Trophoblast cell (in vitro differentiated cells and primary cell): ENCODE data around the gene ARSI.

Source experiments
- DNase-seq, 2 donors: peaks; one replicate each; pipeline ENCODE4 v3.0.0-alpha.2; 2016
- H2AFZ ChIP-seq: 2 replicates; pipeline ENCODE4 v1.6.1; 2013; ENCODE audit warnings: low read length, moderate library complexity, mild to moderate bottlenecking; ENCODE audit not compliant: insufficient read depth, poor library complexity
- H2AK5ac ChIP-seq: 2 replicates; pipeline ENCODE4 v1.6.1; 2013; ENCODE audit warnings: mild to moderate bottlenecking, low read length
- H2BK120ac ChIP-seq: 2 replicates; pipeline ENCODE4 v1.6.1; 2013; ENCODE audit warnings: low read length, mild to moderate bottlenecking, moderate library complexity; ENCODE audit not compliant: insufficient read depth, poor library complexity
- H2BK12ac ChIP-seq: 2 replicates; pipeline ENCODE4 v1.6.1; 2013; ENCODE audit warnings: mild to moderate bottlenecking, low read length, moderate library complexity
- H2BK5ac ChIP-seq: 2 replicates; pipeline ENCODE4 v1.6.1; 2013; ENCODE audit warnings: low read length, low read depth, moderate library complexity, mild to moderate bottlenecking; ENCODE audit not compliant: poor library complexity
- H3K14ac ChIP-seq: 2 replicates; pipeline ENCODE4 v1.6.1; 2013; ENCODE audit warnings: mild to moderate bottlenecking, low read length
- H3K18ac ChIP-seq: 2 replicates; pipeline ENCODE4 v1.6.1; 2013; ENCODE audit warnings: mild to moderate bottlenecking, low read length
- H3K23ac ChIP-seq: 2 replicates; pipeline ENCODE4 v1.6.1; 2013; ENCODE audit warnings: low read length
- H3K27ac ChIP-seq: 2 replicates; pipeline ENCODE4 v1.5.1; 2013; ENCODE audit warnings: low read depth, mild to moderate bottlenecking, inconsistent platforms, low read length, moderate library complexity
- H3K27me3 ChIP-seq: 2 replicates; pipeline ENCODE4 v1.6.1; 2013; ENCODE audit warnings: inconsistent platforms, mild to moderate bottlenecking, low read length, moderate library complexity; ENCODE audit not compliant: insufficient read depth
- H3K36me3 ChIP-seq, 2 experiments: 1 replicate in 1 of 2; 2 replicates in 1 of 2; pipeline ENCODE4 v1.6.1; 2013; ENCODE audit warnings: low read length in 2 of 2, mild to moderate bottlenecking in 2 of 2, moderate library complexity in 1 of 2; ENCODE audit not compliant: insufficient read depth in 2 of 2, control insufficient read depth in 1 of 2
- H3K4ac ChIP-seq: 2 replicates; pipeline ENCODE4 v1.6.1; 2013; ENCODE audit warnings: low read depth, mild to moderate bottlenecking, low read length, moderate library complexity
- H3K4me1 ChIP-seq, 2 experiments: 1 replicate in 1 of 2; 2 replicates in 1 of 2; pipeline ENCODE4 v1.6.1; 2013; ENCODE audit warnings: low read length in 2 of 2, mild to moderate bottlenecking in 2 of 2, moderate library complexity in 1 of 2; ENCODE audit not compliant: insufficient read depth in 2 of 2, control insufficient read depth in 1 of 2
- H3K4me2 ChIP-seq: 2 replicates; pipeline ENCODE4 v1.6.1; 2013; ENCODE audit warnings: inconsistent platforms, mild to moderate bottlenecking, low read length, moderate library complexity
- H3K4me3 ChIP-seq: 2 replicates; pipeline ENCODE4 v1.5.1; 2013; ENCODE audit warnings: mild to moderate bottlenecking, low read depth, low read length, inconsistent platforms
- H3K79me1 ChIP-seq: one replicate; pipeline ENCODE4 v1.6.1; 2013; ENCODE audit warnings: low read length
- H3K79me2 ChIP-seq: 2 replicates; pipeline ENCODE4 v1.6.1; 2013; ENCODE audit warnings: low read length, mild to moderate bottlenecking; ENCODE audit not compliant: control insufficient read depth, insufficient read depth, poor library complexity
- H3K9ac ChIP-seq: 2 replicates; pipeline ENCODE4 v1.6.1; 2013; ENCODE audit warnings: mild to moderate bottlenecking, low read length
- H3K9me3 ChIP-seq: 2 replicates; pipeline ENCODE4 v1.6.1; 2013; ENCODE audit warnings: low read depth, mild to moderate bottlenecking, control low read depth, inconsistent platforms, low read length; ENCODE audit not compliant: insufficient read depth
- H4K12ac ChIP-seq: 2 replicates; pipeline ENCODE4 v1.6.1; 2013; ENCODE audit warnings: low read depth, mild to moderate bottlenecking, low read length, moderate library complexity
- H4K8ac ChIP-seq: 2 replicates; pipeline ENCODE4 v1.6.1; 2013; ENCODE audit warnings: low read depth, mild to moderate bottlenecking, low read length, moderate library complexity
- H4K91ac ChIP-seq: one replicate; pipeline ENCODE4 v1.6.1; 2013; ENCODE audit warnings: low read depth, mild to moderate bottlenecking, low read length, moderate library complexity
- WGBS: extraction: QIAGEN DNeasy Blood & Tissue Kit; methylation state at CpG from one replicate; pipeline ENCODE4 v1.1.7; 2013; ENCODE audit warnings: missing lambda C conversion rate; ENCODE audit not compliant: insufficient read length, insufficient coverage; ENCODE audit errors: extremely low coverage; 5-methylcytosine and 5-hydroxymethylcytosine counted together

The ARSI gene

DNA sequence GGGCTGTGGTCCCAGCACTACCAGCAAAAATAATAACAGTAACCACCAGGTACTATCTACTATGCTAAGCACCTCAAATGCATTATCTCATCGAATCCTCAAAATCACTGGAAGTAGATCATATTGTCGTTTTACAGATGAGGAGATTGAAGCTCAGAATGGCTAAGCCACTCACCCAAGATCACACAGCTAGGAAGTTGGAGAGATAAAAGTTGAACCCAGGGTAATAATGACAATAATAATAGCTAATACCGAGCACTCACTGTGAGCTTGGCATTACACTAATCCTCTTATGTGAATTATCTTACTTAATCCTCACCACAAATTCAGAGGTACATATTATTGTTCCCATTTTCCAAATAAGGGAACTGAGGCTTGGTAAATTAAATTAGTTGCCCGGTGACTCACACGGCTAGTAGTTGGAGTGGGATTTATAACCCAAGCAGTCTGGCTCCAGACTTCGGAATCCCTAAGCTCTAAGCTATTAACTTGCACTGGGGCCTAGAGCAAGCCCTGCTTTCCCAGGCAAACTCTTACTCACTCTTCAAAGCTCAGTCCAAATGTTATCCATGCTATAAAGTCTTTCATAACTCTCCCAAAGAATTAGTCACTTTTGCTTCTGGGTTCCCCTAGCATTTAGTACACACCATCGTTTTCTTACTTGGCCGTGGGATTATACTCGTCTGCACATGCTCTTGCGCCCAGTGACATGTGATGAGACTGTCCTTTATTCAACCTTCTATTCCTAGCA, 3.8 kb downstream of the ARSI start:
- H2BK120ac ChIP-seq: no peak overlapping the region
- H2AFZ ChIP-seq: no peak overlapping the region
- no peak overlapping the region for H3K23ac ChIP-seq
- H3K79me1 ChIP-seq: peaks cover 7% of the 10 kb centered on the region
- no peak overlapping the region for H3K14ac ChIP-seq
- H3K4me2 ChIP-seq: no peak overlapping the region
- peaks cover 2% of the 10 kb centered on the region for H3K9me3 ChIP-seq
- peak; percentile 41 to 43 for DNase-seq
- no peak overlapping the region for H2BK12ac ChIP-seq
- H3K27ac ChIP-seq: no peak overlapping the region
- no peak overlapping the region for H3K18ac ChIP-seq
- H2AK5ac ChIP-seq: no peak overlapping the region
- no peak overlapping the region for H4K8ac ChIP-seq
- no peak overlapping the region for H4K12ac ChIP-seq
- no peak overlapping the region for H4K91ac ChIP-seq
- peaks cover 14 to 15% of the 10 kb centered on the region in 2 experiments for H3K4me1 ChIP-seq
- no peak overlapping the region for H3K4ac ChIP-seq
- H3K36me3 ChIP-seq: peaks cover 0 to 3% of the 10 kb centered on the region in 2 experiments
- H3K4me3 ChIP-seq: no peak overlapping the region
- peaks cover 2% of the 10 kb centered on the region for H3K79me2 ChIP-seq
- WGBS: no CpG with 5 or more reads among the region's 10 CpGs
- no peak overlapping the region for H3K9ac ChIP-seq
- no peaks in the 10 kb centered on the region for H3K27me3 ChIP-seq
- no peak overlapping the region for H2BK5ac ChIP-seq

- Histone ChIP-seq H3K9me3 (peaks cover 2% of the 10 kb centered on the region), H3K27me3 (no peaks in the 10 kb centered on the region), H3K27ac (no peak overlapping the region), H3K36me3 (peaks cover 0 to 3% of the 10 kb centered on the region in 2 experiments), H2AFZ (no peak overlapping the region), H3K18ac (no peak overlapping the region), H2BK5ac (no peak overlapping the region), H3K79me1 (peaks cover 6% of the 10 kb centered on the region), H3K79me2 (peaks cover 2% of the 10 kb centered on the region), H2BK120ac (no peak overlapping the region), H3K4me3 (no peak overlapping the region), H2BK12ac (no peak overlapping the region), H3K4ac (no peak overlapping the region), H3K4me1 (peaks cover 9 to 10% of the 10 kb centered on the region in 2 experiments), H3K4me2 (no peak overlapping the region), H3K9ac (no peak overlapping the region), H4K8ac (no peak overlapping the region), H4K12ac (no peak overlapping the region), H2AK5ac (no peak overlapping the region), H4K91ac (no peak overlapping the region), H3K14ac (no peak overlapping the region), H3K23ac (no peak overlapping the region)
- no CpG with 5 or more reads among the region's 31 CpGs for WGBS
- DNase-seq: no peak
These were observed 4.6 kb downstream of the ARSI start for GRCh38 chr5:150297934-150298595.

GRCh38 chr5:150297236-150297890, 5.3 kb downstream of the ARSI start:
- H4K12ac ChIP-seq: no peak overlapping the region
- no peaks in the 10 kb centered on the region for H3K27me3 ChIP-seq
- WGBS: no CpG with 5 or more reads among the region's 36 CpGs
- H3K18ac ChIP-seq: no peak overlapping the region
- no peak overlapping the region for H2BK5ac ChIP-seq
- H3K4me2 ChIP-seq: no peak overlapping the region
- peaks cover under 1% of the 10 kb centered on the region for H3K79me2 ChIP-seq
- H4K91ac ChIP-seq: no peak overlapping the region
- no peak overlapping the region for H2AK5ac ChIP-seq
- peaks cover 2% of the 10 kb centered on the region for H3K9me3 ChIP-seq
- H3K9ac ChIP-seq: no peak overlapping the region
- peaks cover 5 to 8% of the 10 kb centered on the region in 2 experiments for H3K4me1 ChIP-seq
- no peak overlapping the region for H3K23ac ChIP-seq
- H3K27ac ChIP-seq: no peak overlapping the region
- no peak overlapping the region for H4K8ac ChIP-seq
- no peak overlapping the region for H3K4me3 ChIP-seq
- DNase-seq: no peak
- no peak overlapping the region for H3K14ac ChIP-seq
- no peak overlapping the region for H2AFZ ChIP-seq
- peaks cover 1% of the 10 kb centered on the region for H3K79me1 ChIP-seq
- H3K4ac ChIP-seq: no peak overlapping the region
- no peak overlapping the region for H2BK120ac ChIP-seq
- peaks cover 0 to 3% of the 10 kb centered on the region in 2 experiments for H3K36me3 ChIP-seq
- H2BK12ac ChIP-seq: no peak overlapping the region

GRCh38 chr5:150296496-150296895, 6.2 kb downstream of the ARSI start:
- Histone ChIP-seq H4K12ac (no peak overlapping the region), H3K4me3 (no peak overlapping the region), H3K9me3 (peaks cover 2% of the 10 kb centered on the region), H2BK5ac (no peak overlapping the region), H3K27me3 (no peaks in the 10 kb centered on the region), H2BK12ac (no peak overlapping the region), H3K36me3 (peaks cover 0 to 3% of the 10 kb centered on the region in 2 experiments), H3K79me1 (no peaks in the 10 kb centered on the region), H3K4me2 (no peak overlapping the region), H3K27ac (no peak overlapping the region), H3K18ac (no peak overlapping the region), H3K79me2 (no peaks in the 10 kb centered on the region), H2BK120ac (no peak overlapping the region), H3K4me1 (no peaks in the 10 kb centered on the region), H3K9ac (no peak overlapping the region), H2AFZ (no peak overlapping the region), H3K14ac (no peak overlapping the region), H2AK5ac (no peak overlapping the region), H3K23ac (no peak overlapping the region), H3K4ac (no peak overlapping the region), H4K91ac (no peak overlapping the region), H4K8ac (no peak overlapping the region)
- WGBS: no CpG with 5 or more reads among the region's 7 CpGs
- no peak for DNase-seq
